Measurements from ENCODE around the gene FARP2.
"Not testable (repeated sequence)": the region's sequence is repeated elsewhere in the genome, so short reads cannot be mapped to it uniquely, and the experiment has no call there.

The FARP2 gene

DNA sequence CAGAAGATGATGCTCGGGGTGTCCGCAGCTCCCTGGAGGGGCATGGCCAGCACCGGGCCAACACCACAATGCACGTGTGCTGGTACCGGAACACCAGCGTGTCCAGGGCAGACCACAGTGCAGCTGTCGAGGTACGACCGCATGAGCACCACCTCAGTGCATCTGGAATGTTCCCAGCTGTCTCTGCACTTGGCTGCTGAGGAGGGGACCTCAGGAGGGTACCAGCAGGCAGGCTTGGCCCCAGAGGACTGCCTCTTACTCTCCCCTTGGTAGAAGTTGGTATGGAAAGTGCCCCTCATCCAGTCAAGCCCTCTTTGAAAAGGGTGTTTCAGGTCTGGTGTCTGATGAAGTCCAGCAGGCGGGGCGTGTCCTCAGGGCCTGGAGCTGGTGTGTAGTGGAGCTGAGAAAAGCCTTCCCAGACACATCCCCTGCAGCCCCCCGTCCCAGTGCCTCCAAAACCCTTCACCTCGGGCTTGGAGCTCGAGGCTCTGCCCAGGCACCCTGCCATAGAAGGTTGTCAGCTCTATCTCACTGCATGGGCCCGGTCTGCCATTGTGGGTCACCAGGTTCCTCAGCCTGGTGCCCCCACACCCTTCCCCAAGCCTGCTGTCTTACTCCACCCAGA lies 135.6 kb downstream of the FARP2 start:
- no peak for DNase-seq

GRCh38 chr2:241492174-241492565 lies 136.1 kb downstream of the FARP2 start:
- DNase-seq = no peak

GRCh38 chr2:241493092-241493491 lies 137.0 kb downstream of the FARP2 start:
- DNase-seq = no peak

DNA sequence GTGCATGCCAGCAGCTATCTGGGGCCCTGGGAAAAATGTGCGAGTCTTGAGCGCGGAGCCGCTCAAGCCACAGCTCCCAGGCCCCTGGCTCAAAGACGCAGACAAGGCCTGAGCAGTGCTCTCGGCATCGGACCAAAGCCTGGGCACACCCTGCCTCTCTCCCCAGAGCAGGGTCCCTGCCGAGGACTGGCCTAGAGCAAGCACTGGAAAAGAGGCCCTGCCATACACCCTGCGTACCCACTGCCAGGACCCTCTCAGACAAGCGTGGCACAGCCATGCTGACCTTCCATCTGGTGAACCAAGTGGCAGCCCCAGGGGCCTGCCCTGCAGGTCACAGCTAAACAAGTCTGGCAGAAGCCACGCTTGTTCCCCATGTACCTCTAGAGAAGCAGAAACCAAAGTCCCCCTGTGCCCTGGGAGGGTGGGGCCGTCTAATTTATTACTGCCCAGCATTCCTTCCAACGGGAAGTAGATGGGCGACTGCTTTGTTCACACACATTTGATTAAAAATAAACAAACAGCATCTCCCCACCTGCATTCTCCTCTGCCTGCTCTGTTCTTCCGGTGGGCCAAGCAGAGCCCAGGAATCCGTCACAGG lies 138.3 kb downstream of the FARP2 start:
- DNase-seq = no peak

DNA sequence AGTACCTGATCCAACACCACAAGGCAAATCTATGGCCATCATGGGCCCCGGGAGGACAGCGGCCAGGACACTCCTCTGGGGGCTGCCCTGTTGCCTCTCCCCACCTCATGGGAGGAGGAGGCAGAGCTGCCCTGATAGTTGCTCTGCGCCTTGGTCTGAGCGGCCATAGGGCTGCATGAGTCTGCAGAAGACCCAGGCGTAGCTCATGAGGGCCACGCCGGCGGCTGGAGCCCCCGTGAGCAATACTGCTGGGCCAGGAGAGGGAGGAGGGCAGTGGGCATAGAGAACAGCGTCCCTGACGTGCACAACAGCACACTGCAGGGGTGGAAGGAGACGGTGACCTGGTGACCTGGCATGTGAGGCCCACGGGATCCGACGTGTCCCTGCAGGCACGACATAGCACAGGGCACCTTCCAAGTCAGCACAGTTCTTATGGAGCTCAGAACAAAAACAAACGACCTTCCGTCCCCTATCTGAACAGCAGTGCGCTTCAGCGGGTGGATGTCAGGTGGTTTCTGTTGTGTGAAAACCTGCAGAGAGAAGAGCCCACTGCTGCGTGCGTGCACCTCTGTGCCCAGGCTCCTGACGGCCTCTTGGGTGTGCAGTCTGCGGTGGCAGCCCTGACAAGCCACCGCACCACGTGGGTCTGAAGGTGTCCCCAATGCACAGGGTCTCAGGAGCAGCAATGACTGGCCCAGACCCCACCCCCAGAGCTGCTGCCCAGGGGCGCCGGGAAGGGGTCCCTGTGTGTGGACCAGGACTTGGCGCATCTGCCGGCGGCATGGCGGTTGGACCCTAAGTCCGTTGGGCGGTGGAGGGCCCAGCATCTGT lies 139.3 kb downstream of the FARP2 start:
- no peak for DNase-seq

GRCh38 chr2:241496003-241496707 lies 140.1 kb downstream of the FARP2 start:
- DNase-seq = no peak

DNA sequence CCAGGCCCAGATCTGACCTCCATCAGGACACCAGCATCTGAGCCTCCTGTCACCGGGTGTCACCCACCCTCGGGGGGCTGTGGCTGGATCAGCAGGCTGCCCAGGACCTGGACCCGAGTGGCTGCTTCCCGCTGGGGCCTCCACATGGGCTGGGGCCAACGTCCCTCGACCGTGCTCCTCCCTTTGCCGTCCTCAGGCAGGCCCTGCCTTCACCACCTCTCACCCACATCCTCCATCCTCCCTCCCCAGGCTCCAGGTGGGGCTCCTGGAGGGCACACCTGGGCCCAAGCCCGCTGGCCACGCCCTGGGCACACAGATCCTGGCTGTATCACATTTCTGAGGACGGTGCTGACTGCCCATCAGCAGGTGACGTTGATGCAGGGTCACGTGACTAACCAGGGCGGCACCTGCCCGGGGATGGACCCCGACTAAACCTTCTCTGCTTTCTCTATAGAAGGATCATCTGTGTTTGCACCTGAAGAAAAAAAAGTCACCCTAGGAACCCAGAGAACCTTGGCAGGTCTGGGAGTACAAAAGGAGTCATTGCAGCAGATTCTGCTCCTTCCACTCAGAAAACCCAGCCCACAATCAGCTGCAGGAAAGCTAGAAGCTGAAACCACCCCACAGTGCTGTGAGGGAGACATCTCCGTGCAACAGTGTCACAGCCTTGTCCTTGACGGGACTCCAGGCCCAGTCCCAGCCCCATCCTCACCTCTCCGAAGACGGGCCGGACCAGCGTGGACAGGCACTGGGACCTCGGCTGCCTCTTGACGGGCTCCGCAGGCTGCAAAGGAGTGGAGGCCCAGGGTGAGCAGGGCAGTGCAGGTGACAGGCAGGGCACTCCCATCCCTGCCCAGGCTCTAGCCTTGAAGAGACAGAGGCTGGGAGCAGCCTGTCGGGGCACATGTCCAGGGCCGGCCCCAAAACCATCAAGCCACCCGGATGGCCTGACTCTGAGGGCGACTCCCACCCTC lies 141.1 kb downstream of the FARP2 start:
- no peak for DNase-seq

DNA sequence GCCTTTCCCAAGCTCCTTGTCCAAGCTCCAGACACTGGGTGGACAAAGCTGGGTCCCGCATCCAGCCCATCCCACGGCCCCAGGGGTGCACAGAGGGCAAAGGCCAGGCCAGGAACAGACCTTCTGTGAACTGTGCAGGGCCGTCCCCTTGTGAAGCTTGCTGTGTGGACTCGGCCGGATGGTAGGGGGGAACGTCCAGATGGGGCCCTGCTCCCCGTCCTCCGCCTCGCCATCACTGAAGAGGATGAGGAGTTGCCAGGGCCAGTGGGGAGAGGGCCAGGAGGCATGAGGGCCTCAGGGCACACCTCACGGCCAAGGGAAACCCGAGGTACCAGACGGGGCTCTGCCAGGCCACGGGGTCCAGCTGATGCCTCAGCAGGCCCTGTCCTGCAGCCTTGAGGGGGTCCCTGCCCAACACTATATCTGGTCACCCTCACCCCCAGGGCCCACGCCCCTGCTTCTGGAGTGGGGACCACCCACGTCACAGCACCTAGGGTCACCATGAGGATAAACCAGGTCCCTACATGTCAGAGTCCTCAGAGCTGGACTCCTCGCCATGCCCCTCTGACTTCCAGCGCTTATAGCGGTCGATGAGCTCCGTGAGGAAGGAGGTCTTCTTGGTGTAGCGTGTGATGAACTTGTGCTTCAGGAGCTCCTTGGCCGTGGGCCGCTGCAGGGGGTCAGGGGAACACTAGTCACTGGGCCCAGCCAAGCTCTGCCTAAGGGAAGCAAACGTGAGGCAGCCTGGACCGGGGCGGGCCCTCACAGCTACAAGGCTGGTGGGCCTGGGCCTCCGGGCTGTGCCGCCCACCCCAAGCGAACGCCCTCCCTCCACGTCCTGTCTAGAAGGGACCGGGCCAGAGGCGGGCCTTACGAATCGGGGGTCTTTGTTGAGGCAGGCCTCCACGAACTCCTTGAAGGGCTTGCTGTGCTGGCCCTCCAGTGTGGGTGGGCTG lies 142.3 kb downstream of the FARP2 start:
- DNase-seq = no peak

- no peak for DNase-seq
Observed at GRCh38 chr2:241499146-241499965, 143.3 kb downstream of the FARP2 start.

- DNase-seq = no peak
Observed at GRCh38 chr2:241500016-241500415, 143.9 kb downstream of the FARP2 start.

GRCh38 chr2:241500431-241500975 lies 144.4 kb downstream of the FARP2 start:
- no peak for DNase-seq

DNA sequence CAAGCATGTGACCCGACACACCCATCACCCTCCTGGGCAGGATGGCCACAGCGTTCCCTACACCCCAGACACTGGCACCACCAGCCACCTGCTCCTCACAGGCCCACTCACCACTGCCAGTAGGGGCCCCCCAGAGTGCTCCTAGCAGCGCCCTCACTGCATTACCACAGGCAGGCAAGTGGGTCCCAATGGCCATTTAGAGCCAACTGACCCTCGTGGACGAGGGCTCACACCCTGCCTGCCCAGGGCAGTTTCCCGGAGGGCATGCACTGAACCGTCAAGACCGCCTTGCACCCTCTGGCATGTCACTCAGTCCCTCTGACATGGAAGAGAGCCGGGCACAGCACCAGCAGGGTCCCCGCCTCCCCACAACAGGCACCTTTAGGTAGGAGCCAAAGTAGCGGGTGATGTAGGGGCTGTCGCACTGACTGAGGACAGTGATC lies 145.0 kb downstream of the FARP2 start:
- no peak for DNase-seq

DNA sequence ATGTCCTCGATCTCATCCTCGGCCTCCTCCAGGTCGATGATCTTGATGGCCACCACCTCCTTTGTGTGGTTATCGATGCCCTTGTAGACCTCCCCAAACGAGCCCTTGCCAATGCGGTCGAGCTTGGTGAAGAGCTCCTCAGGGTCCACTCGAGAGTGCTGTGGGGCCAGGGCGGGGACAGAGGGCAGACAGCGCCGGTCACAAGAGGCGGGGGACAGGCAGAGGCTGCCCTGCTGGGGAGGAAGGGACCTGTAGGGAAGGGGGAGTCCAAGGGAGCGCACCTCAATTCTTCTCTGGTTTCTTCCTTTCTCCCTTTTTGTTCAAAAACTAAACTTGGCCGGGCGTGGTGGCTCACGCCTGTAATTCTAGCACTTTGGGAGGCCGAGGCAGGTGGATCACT lies 145.5 kb downstream of the FARP2 start:
- DNase-seq = no peak

DNA sequence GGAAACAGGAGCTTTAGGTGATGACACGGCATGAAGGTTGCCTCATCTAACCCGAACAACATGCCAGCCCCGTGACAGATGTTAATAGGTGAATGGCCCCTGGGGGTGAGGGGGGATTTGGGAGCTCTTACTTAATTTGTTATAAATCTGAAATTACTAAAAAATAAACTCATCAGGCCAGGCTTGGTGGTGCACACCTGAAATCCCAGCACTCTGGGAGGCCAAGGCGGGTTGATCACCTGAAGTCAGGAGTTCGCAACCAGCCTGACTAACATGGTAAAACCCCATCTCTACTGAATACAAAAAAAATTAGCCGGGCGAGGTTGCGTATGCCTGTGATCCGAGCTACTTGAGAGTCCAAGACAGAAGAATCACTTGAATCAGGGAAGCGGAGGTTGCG lies 146.2 kb downstream of the FARP2 start:
- DNase-seq = no peak

- DNase-seq = no peak
Observed at GRCh38 chr2:241503776-241504392, 147.8 kb downstream of the FARP2 start.

DNA sequence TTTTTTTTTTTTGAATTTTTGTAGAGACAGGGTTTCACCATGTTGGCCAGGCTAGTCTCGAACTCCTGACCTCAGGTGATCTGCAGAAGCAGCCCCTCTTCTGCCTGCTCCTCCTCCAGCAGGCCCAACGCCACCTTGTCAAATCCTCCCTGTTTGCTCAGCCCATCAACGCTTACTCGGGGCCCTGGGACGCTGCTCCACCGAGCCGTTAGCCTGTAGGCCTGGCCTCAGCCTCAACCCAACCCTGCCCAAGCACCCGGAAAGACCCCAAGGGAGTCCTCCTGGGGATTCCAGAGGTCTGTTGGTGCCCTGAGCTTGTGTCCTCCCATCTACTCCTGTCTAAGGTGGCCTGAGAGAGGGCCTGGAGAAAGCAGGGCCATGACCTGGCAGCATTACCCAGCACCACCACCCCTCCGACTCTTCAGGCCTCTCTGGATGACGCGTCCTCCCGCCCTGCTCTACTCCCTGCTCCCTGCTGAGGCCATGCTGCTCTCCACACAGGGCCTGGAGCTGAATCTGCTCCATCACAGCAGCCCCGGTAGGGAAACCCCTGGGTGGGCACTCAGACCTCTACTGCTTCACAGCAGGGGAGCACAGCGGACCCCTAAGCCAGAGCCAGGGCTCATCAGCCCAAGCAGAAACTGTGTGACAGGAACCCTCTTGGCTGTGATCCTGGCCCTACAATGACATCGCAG lies 149.1 kb downstream of the FARP2 start:
- no peak for DNase-seq

- no peak for DNase-seq
Observed at GRCh38 chr2:241505781-241506201, 149.7 kb downstream of the FARP2 start.

GRCh38 chr2:241506317-241506716 lies 150.2 kb downstream of the FARP2 start:
- not testable (repeated sequence) for DNase-seq

All from left hindlimb (tissue), 1 donor.